Smooth muscle cell (in vitro differentiated cells): ENCODE results near the gene RFPL1. TPM values are rescaled to one million over a fixed set of nuclear protein-coding genes. Genes with fewer than 3 reads are reported as not detected.

Experiments used
- DNase-seq: peaks from one replicate; lab custom pipeline; 2025; ENCODE audit not compliant: unreplicated experiment; lab: John Stamatoyannopoulos, UW
- H2AFZ ChIP-seq: fragments of 200-600 bp; sonication (generic); 2 replicates; pipeline ENCODE4 v1.6.0; 2016; ENCODE audit warnings: antibody characterized with exemption, low read depth, mild to moderate bottlenecking
- H3F3A ChIP-seq: fragments of 200-600 bp; sonication (generic); 2 replicates; pipeline ENCODE4 v1.6.0; 2017; ENCODE audit warnings: antibody characterized with exemption, low read depth
- H3K27ac ChIP-seq: fragments of 200-600 bp; sonication (generic); 2 replicates; pipeline ENCODE4 v1.5.1; 2016; ENCODE audit warnings: low read depth, mild to moderate bottlenecking
- H3K27me3 ChIP-seq: fragments of 200-600 bp; sonication (generic); 2 replicates; pipeline ENCODE4 v1.6.1; 2016; ENCODE audit warnings: low read depth, mild to moderate bottlenecking
- H3K36me3 ChIP-seq: fragments of 200-600 bp; sonication (generic); 2 replicates; pipeline ENCODE4 v1.5.1; 2016; ENCODE audit warnings: low read depth
- H3K4me1 ChIP-seq: fragments of 200-600 bp; sonication (generic); 2 replicates; pipeline ENCODE4 v1.5.1; 2016; ENCODE audit warnings: low read depth
- H3K4me2 ChIP-seq: fragments of 200-600 bp; sonication (generic); 2 replicates; pipeline ENCODE4 v1.6.0; 2016; ENCODE audit warnings: mild to moderate bottlenecking
- H3K4me3 ChIP-seq: fragments of 200-600 bp; sonication (generic); 2 replicates; pipeline ENCODE4 v1.5.1; 2016; ENCODE audit warnings: mild to moderate bottlenecking
- H3K79me2 ChIP-seq: fragments of 200-600 bp; sonication (generic); 2 replicates; pipeline ENCODE4 v1.6.0; 2016; ENCODE audit warnings: low read depth, mild to moderate bottlenecking
- H3K9ac ChIP-seq: fragments of 200-600 bp; sonication (generic); 2 replicates; pipeline ENCODE4 v1.6.0; 2016; ENCODE audit warnings: low read depth
- H3K9me3 ChIP-seq: fragments of 200-600 bp; sonication (generic); replicated peaks from 2 replicates; pipeline ENCODE4 v1.5.1; 2016; ENCODE audit warnings: low read depth
- H4K20me1 ChIP-seq: fragments of 200-600 bp; sonication (generic); 2 replicates; pipeline ENCODE4 v1.6.0; 2016; ENCODE audit warnings: low read depth
- CTCF ChIP-seq: fragments of 200-600 bp; sonication (generic); IDR thresholded peaks from 2 replicates; pipeline ENCODE4 v1.5.1; 2017; ENCODE audit warnings: borderline replicate concordance, mild to moderate bottlenecking, antibody characterized with exemption; ENCODE audit not compliant: insufficient read depth, poor library complexity, severe bottlenecking
- WGBS: methylation state at CpG from one replicate; pipeline ENCODE4 v1.1.7; 2016; ENCODE audit warnings: low lambda C conversion rate; 5-methylcytosine and 5-hydroxymethylcytosine counted together
- polyA plus RNA-seq: library from polyadenylated mRNA; unstranded; fragments of >200 nt; fragmentation: Nextera tagmentation; extraction: Ambion mirVana; gene quantifications from 2 replicates; pipeline ENCODE4 v1.2.1, GENCODE V29; 2016
- total RNA-seq: library from RNA; depleted of rRNA; stranded (reverse); fragments of >200 nt; gene quantifications from 2 replicates; pipeline ENCODE4 v1.2.3, GENCODE V29; 2014

Gene RFPL1
- total and polyA plus RNA-seq, 2 experiments from 2014 or later: 0.16 TPM; not detected in 1

GRCh38 chr22:29443861-29444792, 5.7 kb downstream of the RFPL1 start:
- no peaks in the 10 kb centered on the region for H4K20me1 ChIP-seq
- 69% methylated on average over 14 of the region's 14 CpGs for WGBS
- no peaks in the 10 kb centered on the region for H3K9me3 ChIP-seq
- H3K27ac ChIP-seq: no peak overlapping the region
- no peak overlapping the region for H3K9ac ChIP-seq
- no peaks in the 10 kb centered on the region for H3K79me2 ChIP-seq
- H3K27me3 ChIP-seq: no peaks in the 10 kb centered on the region
- no peaks in the 10 kb centered on the region for H3K4me1 ChIP-seq
- no peaks in the 10 kb centered on the region for H3K36me3 ChIP-seq
- H3F3A ChIP-seq: no peaks in the 10 kb centered on the region
- no peak for TF ChIP-seq CTCF
- no peak overlapping the region for H3K4me3 ChIP-seq
- no peak overlapping the region for H3K4me2 ChIP-seq
- H2AFZ ChIP-seq: no peak overlapping the region
- DNase-seq: no peak

- Histone ChIP-seq H3K9ac (no peak overlapping the region), H3F3A (no peaks in the 10 kb centered on the region), H4K20me1 (no peaks in the 10 kb centered on the region), H3K4me1 (no peaks in the 10 kb centered on the region), H3K4me3 (no peak overlapping the region), H3K79me2 (no peaks in the 10 kb centered on the region), H2AFZ (no peak overlapping the region), H3K36me3 (no peaks in the 10 kb centered on the region), H3K27ac (no peak overlapping the region), H3K9me3 (no peaks in the 10 kb centered on the region), H3K4me2 (no peak overlapping the region), H3K27me3 (no peaks in the 10 kb centered on the region)
- TF ChIP-seq CTCF: no peak
- 87% methylated on average over 4 of the region's 4 CpGs for WGBS
- DNase-seq: no peak
Measured at GRCh38 chr22:29445508-29445907, 7.1 kb downstream of the RFPL1 start.

GRCh38 chr22:29447906-29448305, 9.5 kb downstream of the RFPL1 start:
- DNase-seq: no peak
- Histone ChIP-seq H3K9me3 (no peaks in the 10 kb centered on the region), H3K4me2 (no peak overlapping the region), H4K20me1 (no peaks in the 10 kb centered on the region), H2AFZ (no peak overlapping the region), H3K79me2 (no peaks in the 10 kb centered on the region), H3K27ac (no peak overlapping the region), H3F3A (no peaks in the 10 kb centered on the region), H3K4me1 (no peaks in the 10 kb centered on the region), H3K4me3 (no peak overlapping the region), H3K27me3 (no peaks in the 10 kb centered on the region), H3K36me3 (no peaks in the 10 kb centered on the region), H3K9ac (no peak overlapping the region)
- WGBS: 92% methylated on average over 5 of the region's 5 CpGs
- TF ChIP-seq CTCF: no peak
